Measurements from ENCODE around the gene P2RY12.

Gene P2RY12

GRCh38 chr3:151301787-151302186, 82.8 kb downstream of the P2RY12 start:
- H3K9ac ChIP-seq (ENCODE audit: insufficient read length, low read depth): no peak overlapping the region

DNA sequence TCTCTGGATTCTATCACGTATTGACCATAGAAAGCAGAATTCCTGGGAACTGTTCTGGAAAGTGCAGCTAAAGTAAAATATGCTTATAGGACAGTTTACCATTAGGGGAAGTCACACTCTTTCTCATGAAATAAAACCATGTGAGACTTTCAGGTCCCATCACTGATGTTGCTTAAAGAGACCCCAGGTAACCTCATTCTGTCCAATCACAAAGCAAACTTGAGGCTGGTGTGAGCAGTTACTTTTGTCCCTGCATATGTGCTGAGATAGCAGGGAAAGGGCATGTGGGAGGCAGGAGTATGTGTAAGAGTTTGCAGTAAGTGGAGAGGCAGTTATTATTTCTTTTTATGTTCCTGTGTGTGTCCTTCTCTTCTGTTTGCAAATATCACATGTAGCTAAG, 84.0 kb downstream of the P2RY12 start:
- H3K36me3 ChIP-seq (ENCODE audit: insufficient read depth, insufficient read length, low read length): no peaks in the 10 kb centered on the region
- H3K9me3 ChIP-seq (ENCODE audit: insufficient read depth, low read length): no peaks in the 10 kb centered on the region
- no peaks in the 10 kb centered on the region for H3K27me3 ChIP-seq (ENCODE audit: insufficient read depth, insufficient read length)
- no peak for DNase-seq (ENCODE audit: low read depth, low spot score)
- TF ChIP-seq YY1 (IDR thresholded peaks at IDR 0.05; ENCODE audit: insufficient read depth, insufficient read length) (no peak), ZNF274 (IDR thresholded peaks at IDR 0.05; ENCODE audit: low read depth, low read length) (no peak), SUZ12 (IDR thresholded peaks at IDR 0.05; ENCODE audit: extremely low read depth, insufficient read depth, insufficient read length) (no peak)
- no peak overlapping the region for H3K4me3 ChIP-seq (ENCODE audit: insufficient read length, low read depth)
- peaks cover 4% of the 10 kb centered on the region for H3K4me1 ChIP-seq (ENCODE audit: insufficient read depth, insufficient read length)
- no peak overlapping the region for H3K9ac ChIP-seq (ENCODE audit: insufficient read length, low read depth)

More at GRCh38 chr3:151301787-151302186, 82.8 kb downstream of the P2RY12 start:
- no peak for DNase-seq (ENCODE audit: low read depth, low spot score)
- Histone ChIP-seq H3K4me1 (ENCODE audit: insufficient read depth, insufficient read length) (peaks cover 9% of the 10 kb centered on the region), H3K36me3 (ENCODE audit: insufficient read depth, insufficient read length, low read length) (no peaks in the 10 kb centered on the region), H3K4me3 (ENCODE audit: insufficient read length, low read depth) (no peak overlapping the region), H3K27me3 (ENCODE audit: insufficient read depth, insufficient read length) (peaks cover 6% of the 10 kb centered on the region), H3K9me3 (ENCODE audit: insufficient read depth, low read length) (no peaks in the 10 kb centered on the region)
- TF ChIP-seq ZNF274 (IDR thresholded peaks at IDR 0.05; ENCODE audit: low read depth, low read length) (no peak), YY1 (IDR thresholded peaks at IDR 0.05; ENCODE audit: insufficient read depth, insufficient read length) (no peak), SUZ12 (IDR thresholded peaks at IDR 0.05; ENCODE audit: extremely low read depth, insufficient read depth, insufficient read length) (no peak)

DNA sequence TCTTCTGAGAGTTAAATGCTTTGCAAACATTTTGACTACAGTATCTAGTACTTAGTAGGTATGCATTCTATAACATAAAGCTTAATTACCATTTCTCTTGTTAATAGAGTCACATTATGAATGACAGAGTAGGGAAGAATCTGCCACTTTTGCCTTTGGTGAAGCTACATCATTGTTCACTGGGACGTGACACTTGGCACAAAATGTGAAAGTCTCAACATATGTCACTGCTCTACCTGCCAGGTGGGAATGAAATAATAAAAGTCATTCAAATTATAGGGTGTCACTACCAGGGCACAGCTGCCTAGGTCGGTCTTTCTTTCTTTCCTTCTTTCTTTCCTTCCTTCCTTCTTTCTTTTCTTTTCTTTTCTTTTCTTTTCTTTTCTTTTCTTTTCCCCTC, 85.5 kb downstream of the P2RY12 start:
- DNase-seq (ENCODE audit: low read depth, low spot score): no peak
- H3K9ac ChIP-seq (ENCODE audit: insufficient read length, low read depth): no peak overlapping the region
- peaks cover 2% of the 10 kb centered on the region for H3K4me1 ChIP-seq (ENCODE audit: insufficient read depth, insufficient read length)
- no peaks in the 10 kb centered on the region for H3K36me3 ChIP-seq (ENCODE audit: insufficient read depth, insufficient read length, low read length)
- H3K4me3 ChIP-seq (ENCODE audit: insufficient read length, low read depth): no peak overlapping the region
- H3K27me3 ChIP-seq (ENCODE audit: insufficient read depth, insufficient read length): no peaks in the 10 kb centered on the region
- H3K9me3 ChIP-seq (ENCODE audit: insufficient read depth, low read length): no peaks in the 10 kb centered on the region
- TF ChIP-seq SUZ12 (IDR thresholded peaks at IDR 0.05; ENCODE audit: extremely low read depth, insufficient read depth, insufficient read length): no peak
- no peak for TF ChIP-seq ZNF274 (IDR thresholded peaks at IDR 0.05; ENCODE audit: low read depth, low read length)
- no peak for TF ChIP-seq YY1 (IDR thresholded peaks at IDR 0.05; ENCODE audit: insufficient read depth, insufficient read length)

GRCh38 chr3:151297429-151297828, 87.1 kb downstream of the P2RY12 start:
- TF ChIP-seq YY1 (IDR thresholded peaks at IDR 0.05; ENCODE audit: insufficient read depth, insufficient read length) (no peak), ZNF274 (IDR thresholded peaks at IDR 0.05; ENCODE audit: low read depth, low read length) (no peak)

GRCh38 chr3:151296226-151296625, 88.3 kb downstream of the P2RY12 start:
- TF ChIP-seq SUZ12 (IDR thresholded peaks at IDR 0.05; ENCODE audit: extremely low read depth, insufficient read depth, insufficient read length) (no peak), YY1 (IDR thresholded peaks at IDR 0.05; ENCODE audit: insufficient read depth, insufficient read length) (no peak), ZNF274 (IDR thresholded peaks at IDR 0.05; ENCODE audit: low read depth, low read length) (no peak)
- H3K4me3 ChIP-seq (ENCODE audit: insufficient read length, low read depth): no peak overlapping the region
- H3K36me3 ChIP-seq (ENCODE audit: insufficient read depth, insufficient read length, low read length): no peaks in the 10 kb centered on the region
- no peak for DNase-seq (ENCODE audit: low read depth, low spot score)
- H3K9ac ChIP-seq (ENCODE audit: insufficient read length, low read depth): no peak overlapping the region
- no peaks in the 10 kb centered on the region for H3K9me3 ChIP-seq (ENCODE audit: insufficient read depth, low read length)
- no peaks in the 10 kb centered on the region for H3K4me1 ChIP-seq (ENCODE audit: insufficient read depth, insufficient read length)
- H3K27me3 ChIP-seq (ENCODE audit: insufficient read depth, insufficient read length): no peaks in the 10 kb centered on the region

More at GRCh38 chr3:151297429-151297828, 87.1 kb downstream of the P2RY12 start:
- no peak overlapping the region for H3K4me3 ChIP-seq (ENCODE audit: insufficient read length, low read depth)
- no peaks in the 10 kb centered on the region for H3K36me3 ChIP-seq (ENCODE audit: insufficient read depth, insufficient read length, low read length)
- no peaks in the 10 kb centered on the region for H3K9me3 ChIP-seq (ENCODE audit: insufficient read depth, low read length)
- no peaks in the 10 kb centered on the region for H3K27me3 ChIP-seq (ENCODE audit: insufficient read depth, insufficient read length)
- no peak for DNase-seq (ENCODE audit: low read depth, low spot score)
- H3K4me1 ChIP-seq (ENCODE audit: insufficient read depth, insufficient read length): no peaks in the 10 kb centered on the region
- no peak overlapping the region for H3K9ac ChIP-seq (ENCODE audit: insufficient read length, low read depth)

- no peak for DNase-seq (ENCODE audit: low read depth, low spot score)
- Histone ChIP-seq H3K9ac (ENCODE audit: insufficient read length, low read depth) (no peak overlapping the region), H3K9me3 (ENCODE audit: insufficient read depth, low read length) (no peaks in the 10 kb centered on the region), H3K4me1 (ENCODE audit: insufficient read depth, insufficient read length) (no peaks in the 10 kb centered on the region), H3K4me3 (ENCODE audit: insufficient read length, low read depth) (no peak overlapping the region), H3K36me3 (ENCODE audit: insufficient read depth, insufficient read length, low read length) (no peaks in the 10 kb centered on the region), H3K27me3 (ENCODE audit: insufficient read depth, insufficient read length) (no peaks in the 10 kb centered on the region)
- TF ChIP-seq SUZ12 (IDR thresholded peaks at IDR 0.05; ENCODE audit: extremely low read depth, insufficient read depth, insufficient read length) (no peak), ZNF274 (IDR thresholded peaks at IDR 0.05; ENCODE audit: low read depth, low read length) (no peak), YY1 (IDR thresholded peaks at IDR 0.05; ENCODE audit: insufficient read depth, insufficient read length) (no peak)
These were observed 91.4 kb downstream of the P2RY12 start for GRCh38 chr3:151293127-151293526.

DNA sequence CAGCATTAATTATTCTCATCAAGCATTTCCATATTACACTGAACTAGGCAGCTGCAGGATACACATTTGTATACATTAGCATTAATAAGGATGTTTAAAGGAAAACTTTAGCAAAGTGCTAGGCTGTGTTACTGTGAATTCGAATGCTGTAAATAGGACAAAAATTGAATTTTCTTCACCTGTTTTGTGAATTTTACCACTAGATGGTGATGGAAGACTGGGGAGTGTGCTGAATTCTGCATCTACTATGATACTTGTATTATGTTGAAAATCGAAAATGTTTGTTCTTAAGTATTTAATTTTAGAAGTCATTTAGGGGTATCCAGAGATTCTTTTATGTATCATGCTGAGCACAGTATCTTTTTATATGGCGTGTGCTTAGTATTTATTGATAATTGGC, 93.9 kb downstream of the P2RY12 start:
- H3K9ac ChIP-seq (ENCODE audit: insufficient read length, low read depth): no peak overlapping the region
- no peak overlapping the region for H3K4me3 ChIP-seq (ENCODE audit: insufficient read length, low read depth)
- no peaks in the 10 kb centered on the region for H3K4me1 ChIP-seq (ENCODE audit: insufficient read depth, insufficient read length)
- no peaks in the 10 kb centered on the region for H3K9me3 ChIP-seq (ENCODE audit: insufficient read depth, low read length)
- no peaks in the 10 kb centered on the region for H3K27me3 ChIP-seq (ENCODE audit: insufficient read depth, insufficient read length)
- TF ChIP-seq SUZ12 (IDR thresholded peaks at IDR 0.05; ENCODE audit: extremely low read depth, insufficient read depth, insufficient read length) (no peak), YY1 (IDR thresholded peaks at IDR 0.05; ENCODE audit: insufficient read depth, insufficient read length) (no peak), ZNF274 (IDR thresholded peaks at IDR 0.05; ENCODE audit: low read depth, low read length) (no peak)
- no peaks in the 10 kb centered on the region for H3K36me3 ChIP-seq (ENCODE audit: insufficient read depth, insufficient read length, low read length)
- no peak for DNase-seq (ENCODE audit: low read depth, low spot score)

DNA sequence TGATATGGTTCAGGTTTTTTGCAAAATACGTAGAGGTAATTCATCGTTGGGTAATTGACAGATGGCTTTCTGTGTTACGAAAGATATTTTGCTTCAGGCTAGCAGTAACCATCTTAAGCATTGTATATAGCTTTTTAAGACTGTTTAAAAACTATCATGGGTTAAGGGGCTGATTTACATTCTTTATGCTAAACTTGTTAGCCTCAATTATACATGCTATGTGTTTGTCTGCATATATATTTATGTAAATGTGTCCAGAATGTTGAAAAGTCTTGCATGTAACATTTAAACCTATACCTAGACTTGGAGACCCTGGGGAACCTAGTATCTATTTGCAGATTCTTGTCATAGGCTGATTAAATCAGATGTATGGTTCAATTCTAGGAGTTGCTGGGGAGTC, 95.1 kb downstream of the P2RY12 start:
- TF ChIP-seq ZNF274 (IDR thresholded peaks at IDR 0.05; ENCODE audit: low read depth, low read length): no peak
- Histone ChIP-seq H3K27me3 (ENCODE audit: insufficient read depth, insufficient read length) (no peaks in the 10 kb centered on the region), H3K4me3 (ENCODE audit: insufficient read length, low read depth) (no peak overlapping the region), H3K9ac (ENCODE audit: insufficient read length, low read depth) (no peak overlapping the region), H3K9me3 (ENCODE audit: insufficient read depth, low read length) (no peaks in the 10 kb centered on the region), H3K36me3 (ENCODE audit: insufficient read depth, insufficient read length, low read length) (no peaks in the 10 kb centered on the region), H3K4me1 (ENCODE audit: insufficient read depth, insufficient read length) (no peaks in the 10 kb centered on the region)
- no peak for DNase-seq (ENCODE audit: low read depth, low spot score)
